Activated CD8-positive, alpha-beta memory T cell treated with anti-CD3 and anti-CD28 coated beads, Interleukin-2, amount 50 U/mL, for 24 hours (primary cell): Measurements from ENCODE around the gene RAB37.

Experiments
- DNase-seq: peaks from one replicate; pipeline ENCODE4 v3.0.0-alpha.2; 2020; ENCODE audit errors: extremely low read depth

RAB37 gene

DNA sequence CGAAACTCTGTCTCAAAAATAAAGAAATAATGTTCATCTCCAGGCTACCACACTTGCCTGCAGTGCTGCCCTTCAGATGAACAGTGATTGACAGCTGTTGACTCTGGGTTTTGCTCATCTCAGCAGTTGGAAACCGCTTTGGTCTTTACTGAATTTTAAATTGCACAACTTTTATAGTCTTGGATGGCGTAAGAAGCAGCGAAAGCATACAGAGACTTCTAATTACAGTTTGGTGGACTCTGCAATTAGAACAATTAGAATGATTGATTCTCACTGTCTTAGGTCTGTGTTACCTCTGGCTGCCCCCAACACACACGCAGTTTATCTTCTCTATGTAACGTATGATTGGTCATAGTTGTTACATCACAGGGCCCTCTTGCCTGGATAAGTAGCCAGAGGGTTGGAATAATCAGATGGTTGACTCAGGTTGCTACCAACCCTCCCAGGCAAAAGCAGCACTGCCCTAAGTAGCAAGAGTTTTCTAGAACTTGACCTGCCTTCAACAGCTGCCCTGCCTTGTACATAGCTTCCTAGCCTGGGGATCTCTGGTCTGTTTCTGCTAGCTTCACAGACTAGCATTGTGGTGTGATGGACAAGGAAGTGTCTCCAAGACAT, 41.0 kb downstream of the RAB37 start:
- DNase-seq = no peak

DNA sequence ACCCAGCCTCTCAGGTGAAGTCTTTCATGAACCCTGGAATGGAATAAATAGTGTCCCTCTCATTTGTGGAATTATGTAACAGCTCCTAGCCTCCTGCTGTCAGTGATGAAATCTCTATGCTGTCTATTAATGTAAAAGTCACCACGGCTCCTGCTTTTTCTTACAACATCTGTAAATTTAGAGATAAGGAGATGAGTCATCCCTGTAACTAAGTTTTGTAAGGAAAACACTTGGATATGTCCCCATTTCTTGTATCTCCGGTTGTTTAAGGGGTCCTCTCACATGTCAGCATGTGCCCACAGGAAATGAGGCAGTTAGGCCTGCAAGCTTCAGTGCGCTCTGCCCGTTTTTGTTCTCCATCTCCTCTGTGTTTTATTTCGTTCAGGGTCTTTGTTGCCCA, 41.9 kb downstream of the RAB37 start:
- no peak for DNase-seq

DNA sequence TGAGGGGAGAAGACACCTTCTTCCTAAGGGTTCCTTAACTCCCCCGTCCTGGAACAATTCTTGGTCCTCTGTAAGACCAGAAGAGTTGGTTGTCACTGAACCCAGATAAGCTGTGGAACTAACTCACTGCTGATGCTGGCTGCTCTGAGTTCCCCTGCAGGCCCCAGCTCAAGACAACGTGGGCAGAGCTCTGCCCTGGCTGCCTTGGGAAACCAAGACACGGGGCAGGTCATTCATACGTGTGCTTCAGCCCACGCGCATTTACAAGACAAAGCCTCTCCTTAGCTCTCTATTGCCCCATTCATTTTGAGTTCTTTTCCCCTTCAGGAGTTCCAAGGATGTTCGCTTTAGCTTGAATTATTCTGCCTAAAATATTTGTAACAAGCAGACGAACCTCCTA, 42.4 kb downstream of the RAB37 start:
- DNase-seq = no peak

DNA sequence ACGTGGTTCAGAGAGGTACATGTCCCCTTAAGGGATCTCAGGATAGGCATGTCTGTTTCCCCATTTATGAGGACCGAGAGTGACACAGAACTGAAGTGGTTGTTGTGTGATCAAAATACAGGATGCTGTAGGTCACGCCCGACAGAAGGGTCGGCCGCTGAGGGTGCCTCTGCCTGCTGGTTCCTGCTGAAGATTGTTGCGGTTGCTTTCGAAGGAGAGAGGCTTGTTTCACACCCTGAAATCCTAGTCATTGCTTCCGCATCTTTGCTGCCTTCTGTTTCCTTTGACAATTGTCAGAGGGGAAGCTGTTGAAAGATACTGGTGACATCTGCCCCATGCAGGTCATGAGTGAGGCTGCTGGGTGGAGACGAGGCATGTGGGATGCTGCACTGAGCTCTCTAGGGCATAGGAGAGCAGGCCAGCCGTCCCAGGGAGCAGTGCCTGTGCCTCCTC, 42.9 kb downstream of the RAB37 start:
- DNase-seq = peak; percentile 34

DNA sequence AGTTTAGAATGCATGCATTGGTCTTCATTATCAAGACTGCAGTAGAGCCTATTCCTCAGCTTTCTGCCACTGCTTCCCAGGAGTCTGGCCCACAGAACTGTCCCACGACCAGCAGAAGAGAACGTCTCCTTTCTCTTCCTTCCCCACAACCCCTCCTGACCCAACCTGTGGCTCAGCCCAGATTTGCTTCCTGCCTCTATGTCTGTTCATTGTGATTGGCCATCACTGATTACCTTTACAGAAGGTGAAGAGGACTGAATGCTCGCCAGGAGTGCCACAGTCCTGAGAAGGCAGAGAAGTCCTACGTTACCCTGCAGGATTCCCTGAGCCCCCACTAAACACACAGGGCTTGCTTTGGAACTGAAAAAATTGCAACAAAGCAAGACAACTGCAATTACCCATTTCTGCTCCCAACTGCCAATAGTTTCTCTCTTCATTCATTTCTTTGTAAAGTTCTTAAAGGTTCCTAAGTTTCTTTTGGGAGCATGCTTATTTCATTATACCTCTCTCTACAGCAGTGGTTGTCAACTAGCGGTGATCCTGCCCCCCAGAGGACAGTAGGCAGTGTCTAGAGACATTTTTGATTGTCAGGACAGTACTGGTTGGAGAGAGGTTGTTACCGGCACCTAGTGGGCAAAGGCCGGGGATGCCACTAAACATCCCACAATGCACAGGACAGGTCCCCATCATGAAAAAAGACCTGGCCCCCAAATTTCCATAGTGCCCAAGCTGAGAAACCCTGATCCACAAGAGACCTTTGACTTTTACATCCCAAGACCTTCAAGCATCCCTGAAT, 43.6 kb downstream of the RAB37 start:
- no peak for DNase-seq

DNA sequence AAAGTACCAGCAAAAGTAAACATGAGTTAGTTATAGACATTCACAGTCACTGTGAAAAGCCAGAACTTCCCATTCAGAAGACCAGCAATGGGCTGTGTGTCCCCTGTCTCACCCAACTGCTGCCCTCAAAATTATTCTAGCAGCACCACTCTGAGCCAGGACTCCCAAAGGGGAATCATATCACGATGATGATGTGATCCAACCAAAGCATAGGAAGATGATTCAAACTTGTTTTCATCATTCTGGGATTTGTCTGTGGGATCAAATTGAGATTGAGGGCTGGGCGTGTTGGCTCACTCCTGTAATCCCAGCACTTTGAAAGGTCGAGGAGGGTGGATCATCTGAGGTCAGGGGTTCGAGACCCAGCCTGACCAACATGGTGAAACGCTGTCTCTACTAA, 45.5 kb downstream of the RAB37 start:
- no peak for DNase-seq

DNA sequence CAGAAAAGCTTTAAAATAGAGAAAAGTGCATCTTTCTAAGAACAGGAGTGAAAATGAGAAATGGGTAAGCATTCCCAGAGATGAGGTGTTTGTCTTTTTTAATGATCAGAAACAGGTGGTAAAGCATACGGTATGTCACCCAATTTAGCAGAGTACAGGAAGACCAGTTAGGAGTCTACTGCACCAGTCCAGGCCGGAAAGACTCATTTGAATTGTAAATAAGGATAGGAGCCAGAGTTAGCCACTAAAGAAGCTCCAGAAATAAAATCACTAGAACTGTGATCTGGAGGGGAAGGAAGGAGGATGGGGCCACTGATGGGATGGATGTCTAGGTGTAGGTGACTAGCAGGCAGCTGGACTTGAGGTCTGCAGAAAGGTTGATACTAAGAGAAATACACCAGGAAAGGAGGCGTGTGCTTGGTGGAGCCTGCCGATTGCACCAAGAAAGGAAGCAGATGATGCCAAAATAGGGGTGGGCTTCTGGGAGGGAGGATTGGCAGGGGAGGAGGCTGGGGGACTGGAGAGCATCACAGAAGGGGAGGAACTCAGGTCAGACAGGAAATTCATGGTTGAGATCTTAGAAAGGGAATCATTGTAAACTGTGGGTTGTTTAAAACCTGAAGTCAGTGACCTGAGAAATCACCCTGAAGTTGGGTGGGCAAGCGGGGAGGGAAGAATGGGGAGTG, 47.2 kb downstream of the RAB37 start:
- no peak for DNase-seq

DNA sequence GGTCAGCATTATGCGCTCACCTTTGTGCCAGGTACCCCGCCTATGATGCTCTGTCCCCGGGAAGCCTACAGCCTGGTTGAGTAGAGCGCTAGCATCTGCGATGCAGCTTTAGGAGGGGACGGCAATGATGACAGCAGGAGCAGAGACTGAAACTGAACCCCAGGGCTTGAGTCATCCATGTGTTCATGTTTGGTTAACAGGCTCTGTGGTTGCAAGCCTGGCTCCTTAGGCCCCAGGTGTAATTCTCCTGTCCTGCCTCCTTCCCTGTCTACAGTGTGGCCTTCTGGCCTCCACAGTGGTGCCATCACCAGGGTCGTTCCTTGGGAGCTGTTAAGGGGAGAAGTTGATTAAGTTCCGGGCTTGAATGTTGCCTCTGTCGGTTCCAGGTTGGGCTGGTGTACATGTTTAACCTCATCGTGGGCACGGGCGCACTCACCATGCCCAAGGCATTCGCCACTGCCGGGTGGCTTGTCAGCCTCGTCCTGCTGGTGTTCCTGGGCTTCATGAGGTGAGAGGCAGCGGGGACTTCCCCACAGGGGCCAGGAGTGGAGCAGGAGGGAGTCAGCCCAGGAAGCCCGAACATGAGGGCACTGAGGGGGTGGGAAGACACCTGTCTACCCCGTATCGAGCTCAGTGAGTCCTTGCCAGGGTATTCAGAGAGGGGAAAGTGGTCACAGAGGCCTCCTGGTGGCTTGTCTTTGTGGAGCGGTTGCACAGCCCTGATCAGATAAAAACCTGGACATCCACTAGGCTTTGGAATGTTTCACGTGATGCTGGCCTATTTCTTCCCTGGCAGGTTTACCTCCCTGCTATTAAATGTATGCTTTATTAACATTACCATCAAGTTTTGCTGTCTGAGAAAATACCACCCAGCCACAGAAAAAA, 48.3 kb downstream of the RAB37 start:
- DNase-seq = no peak

DNA sequence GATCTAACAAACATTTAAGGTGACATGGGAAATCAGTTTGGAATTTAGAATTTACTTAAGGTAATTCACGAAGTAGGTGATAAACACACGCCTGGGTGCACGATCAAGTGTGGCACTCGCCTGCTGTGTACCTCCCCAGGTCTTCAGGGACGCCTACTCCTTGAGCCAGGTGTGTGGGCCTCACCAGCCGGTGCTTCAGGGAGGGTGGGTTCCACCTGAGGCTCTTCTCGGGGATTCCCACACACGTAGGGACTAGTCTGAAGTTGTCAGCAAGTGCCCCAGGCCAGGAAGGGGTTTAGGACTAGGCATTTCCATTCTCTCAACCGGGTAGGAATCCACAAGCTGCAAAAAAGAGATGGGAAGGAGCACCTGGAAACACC, 48.9 kb downstream of the RAB37 start:
- no peak for DNase-seq

DNA sequence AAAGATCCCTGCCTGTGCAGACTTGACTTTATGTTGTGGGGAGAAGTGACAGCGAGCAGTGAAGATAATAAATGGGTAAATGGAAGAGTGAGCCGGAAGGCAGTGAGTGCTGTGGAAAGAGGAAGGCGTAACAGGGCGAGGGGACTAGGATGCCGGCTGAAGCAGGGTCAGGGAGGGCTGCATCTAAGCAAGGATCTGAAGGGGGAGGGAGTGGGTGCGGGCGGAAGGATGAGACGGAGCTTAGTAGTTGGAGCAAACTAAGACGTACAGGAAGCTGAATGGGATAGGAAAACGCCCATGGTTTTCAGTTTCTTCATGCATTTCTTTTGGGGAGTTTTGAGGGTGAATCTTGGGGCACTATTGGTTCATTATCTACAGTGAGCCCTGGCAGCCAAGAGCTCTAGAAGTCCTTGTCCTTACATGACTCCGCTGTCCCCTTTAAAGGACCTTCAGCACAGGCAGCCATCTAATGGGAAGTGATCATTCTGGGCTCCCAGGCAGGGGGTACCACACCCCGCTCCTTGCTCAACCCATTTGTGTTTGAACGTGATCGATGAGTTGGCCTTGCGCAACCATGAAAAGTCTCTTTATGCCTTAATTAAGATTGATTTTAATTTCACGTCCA, 49.5 kb downstream of the RAB37 start:
- DNase-seq = no peak

DNA sequence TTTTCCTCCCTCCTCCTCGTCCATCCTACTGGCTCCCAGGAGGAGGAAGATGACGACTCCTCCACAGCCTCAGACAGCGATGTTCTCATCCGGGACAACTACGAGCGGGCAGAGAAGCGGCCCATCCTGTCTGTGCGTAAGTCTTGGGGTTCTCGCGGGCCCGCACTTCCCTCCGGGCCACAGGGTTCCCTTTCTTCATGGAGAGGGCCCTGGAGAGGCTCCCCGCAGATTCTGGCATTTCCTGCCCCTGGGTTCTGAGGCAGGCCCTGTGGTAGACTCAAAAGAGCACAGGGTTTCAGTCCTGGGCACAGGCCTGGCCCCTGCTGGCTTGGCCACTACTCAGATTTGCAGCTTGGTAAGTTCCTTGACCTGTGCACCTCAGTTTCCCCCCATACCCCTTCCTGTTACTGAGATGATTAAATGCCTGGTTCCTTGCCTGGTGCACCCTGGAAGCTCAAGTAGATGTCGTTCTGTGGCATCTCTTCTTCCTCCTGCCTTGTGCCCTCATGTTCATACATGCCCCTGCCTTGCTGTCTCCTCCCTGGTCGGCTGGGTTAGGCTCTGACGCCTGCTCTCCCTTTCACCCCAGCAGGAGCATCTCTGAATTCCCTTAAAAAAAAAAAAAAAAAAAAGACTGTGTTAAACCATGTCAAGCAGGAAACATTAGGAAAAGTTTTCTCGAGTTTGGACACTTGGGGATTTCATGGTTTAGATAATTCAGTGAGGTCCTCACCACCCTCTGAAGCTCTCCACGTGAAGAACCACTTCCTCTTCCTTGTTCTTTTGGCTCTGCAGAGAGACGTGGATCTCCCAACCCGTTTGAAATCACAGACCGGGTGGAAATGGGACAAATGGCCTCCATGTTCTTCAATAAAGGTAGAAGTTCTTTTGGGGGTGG, 53.4 kb downstream of the RAB37 start:
- no peak for DNase-seq

DNA sequence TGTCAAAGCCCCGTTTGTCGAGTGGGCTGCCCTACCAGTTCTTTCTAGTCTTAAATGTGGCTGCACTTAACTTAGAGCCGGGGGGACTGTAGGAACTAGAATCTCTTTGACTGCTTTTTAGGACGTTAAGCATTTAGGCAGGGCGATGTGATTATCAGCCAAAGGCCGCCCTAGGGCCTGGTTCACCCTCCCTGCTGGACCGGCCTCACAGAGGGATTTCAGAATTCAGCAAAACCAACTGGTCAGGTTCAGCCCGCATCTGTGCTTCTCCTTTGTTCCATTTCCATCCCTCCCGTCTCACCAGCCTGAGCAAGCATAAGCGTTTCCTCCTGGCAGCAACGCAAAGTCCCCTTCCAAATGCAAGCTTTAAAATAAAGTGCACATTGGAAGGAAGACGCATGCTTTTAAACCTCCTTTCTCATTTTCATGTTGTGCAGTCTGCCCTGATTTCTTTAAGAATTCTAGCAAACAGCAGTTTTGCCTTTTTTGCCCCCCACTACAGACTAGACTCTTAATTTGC, 55.6 kb downstream of the RAB37 start:
- DNase-seq = no peak

DNA sequence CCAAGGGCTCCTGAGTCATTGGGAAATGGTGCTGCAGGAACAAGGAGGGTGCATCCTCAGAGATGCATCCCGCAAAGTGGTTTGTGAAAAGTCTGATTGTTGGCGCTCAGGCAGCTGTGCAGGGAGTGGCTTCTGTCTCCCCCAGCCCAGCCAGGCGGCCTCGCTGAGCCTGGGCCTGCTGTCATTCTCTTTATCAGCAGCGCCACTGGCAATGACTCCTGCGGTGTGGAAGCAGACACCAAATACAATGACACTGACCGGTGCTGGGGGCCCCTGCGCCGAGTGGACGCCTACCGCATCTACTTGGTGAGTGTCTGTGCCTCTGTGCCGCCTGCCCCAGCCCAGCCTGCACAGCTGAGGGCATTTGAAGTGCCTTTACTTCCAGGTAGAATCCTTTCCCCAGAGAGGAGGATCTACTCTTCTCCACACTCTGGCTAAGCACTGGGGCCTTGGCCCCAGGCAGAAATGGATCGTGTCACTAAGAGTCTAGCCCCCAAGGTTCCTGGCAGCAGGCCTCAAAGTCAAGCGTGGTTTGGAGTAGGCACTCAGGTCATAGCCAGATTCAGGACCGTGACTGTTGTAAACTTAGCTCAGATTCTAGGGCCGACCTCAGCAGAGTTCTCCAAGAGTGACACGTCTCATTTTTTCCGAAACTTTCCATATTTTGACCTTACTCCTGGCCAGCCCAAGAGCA, 58.4 kb downstream of the RAB37 start:
- no peak for DNase-seq

DNA sequence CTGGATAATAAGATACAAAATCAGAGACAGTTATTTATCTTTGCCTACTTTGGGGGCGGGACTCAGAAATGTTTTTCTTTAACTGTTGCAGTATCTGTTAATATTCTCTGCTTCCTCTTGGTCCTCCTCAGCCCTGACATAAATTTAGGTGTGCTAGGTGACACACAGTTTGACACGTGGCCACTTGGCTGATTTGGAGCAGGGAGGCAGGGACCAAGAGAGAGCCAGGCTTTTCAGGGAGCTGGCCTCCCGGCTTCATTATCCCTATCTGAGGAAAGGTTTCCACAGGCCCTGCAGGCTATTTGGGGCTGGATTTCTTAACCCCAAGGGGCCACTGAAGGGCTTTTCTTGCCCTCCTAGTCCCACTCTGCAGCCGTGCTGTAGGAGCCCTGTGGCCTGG, 59.2 kb downstream of the RAB37 start:
- no peak for DNase-seq

DNA sequence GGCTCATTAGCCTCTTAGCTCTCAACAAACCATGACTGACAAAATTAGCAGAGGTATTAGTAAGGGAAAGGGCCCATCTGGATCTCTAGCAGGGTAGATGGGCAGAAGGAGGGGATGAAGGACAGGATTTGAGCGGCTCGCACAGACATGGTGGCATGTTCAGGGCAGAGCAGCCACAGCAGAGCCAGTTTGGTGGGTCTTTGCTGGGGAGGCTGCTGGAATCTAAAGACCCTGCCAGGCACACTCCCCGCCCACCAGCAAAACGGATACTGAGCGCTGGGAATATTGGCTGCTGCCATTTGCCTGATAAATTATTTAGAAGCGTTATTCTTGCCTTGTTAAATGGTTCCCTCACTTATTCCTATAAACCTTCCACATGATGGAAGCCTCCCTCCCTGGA, 59.8 kb downstream of the RAB37 start:
- DNase-seq = no peak
